NCI-H1417 treated with DMSO at 0.1 percent for 48 hours (cell line): ENCODE measurements around the gene S100A2.
"Not testable (repeated sequence)": the region's sequence is repeated elsewhere in the genome, so short reads cannot be mapped to it uniquely, and the experiment has no call there.

Source experiments
- DNase-seq: peaks from one replicate; lab custom pipeline; 2025; lab: John Stamatoyannopoulos, UW

Gene S100A2

GRCh38 chr1:153563991-153564390 lies 1.7 kb downstream of the S100A2 start:
- no peak for DNase-seq

GRCh38 chr1:153563483-153563901 lies 2.2 kb downstream of the S100A2 start:
- no peak for DNase-seq

DNA sequence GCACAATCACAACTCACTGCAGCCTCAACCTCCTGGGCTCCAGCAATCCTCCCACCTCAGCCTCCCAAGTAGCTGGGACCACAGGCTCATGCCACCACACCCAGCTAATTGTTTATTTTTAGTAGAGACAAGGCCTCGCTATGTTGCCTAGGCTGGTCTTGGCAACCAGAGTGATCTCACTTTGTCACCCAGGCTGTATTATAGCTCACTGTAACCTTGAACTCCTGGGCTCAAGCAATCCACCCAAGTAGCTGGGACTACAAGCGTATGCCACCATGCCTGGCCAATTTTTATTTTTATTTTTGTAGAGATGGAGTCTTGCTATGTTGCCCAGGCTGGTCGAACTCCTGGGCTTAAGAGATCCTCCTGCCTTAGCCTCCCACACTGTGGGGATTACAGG lies 3.6 kb downstream of the S100A2 start:
- DNase-seq, result not testable (repeated sequence)

- DNase-seq, result no peak
Measured at GRCh38 chr1:153561466-153561985, 4.1 kb downstream of the S100A2 start.

- DNase-seq, result no peak
Measured at GRCh38 chr1:153560771-153561465, 4.7 kb downstream of the S100A2 start.

- DNase-seq, result no peak
Measured at GRCh38 chr1:153560241-153560640, 5.4 kb downstream of the S100A2 start.

GRCh38 chr1:153557877-153558276 lies 7.8 kb downstream of the S100A2 start:
- no peak for DNase-seq

- no peak for DNase-seq
Measured at GRCh38 chr1:153556348-153556747, 9.3 kb downstream of the S100A2 start.

- DNase-seq, result no peak
Measured at GRCh38 chr1:153553830-153554541, 11.7 kb downstream of the S100A2 start.

GRCh38 chr1:153553096-153553495 lies 12.5 kb downstream of the S100A2 start:
- DNase-seq, result no peak

GRCh38 chr1:153552335-153552734 lies 13.3 kb downstream of the S100A2 start:
- DNase-seq, result no peak

GRCh38 chr1:153550827-153551500 lies 14.7 kb downstream of the S100A2 start:
- no peak for DNase-seq

DNA sequence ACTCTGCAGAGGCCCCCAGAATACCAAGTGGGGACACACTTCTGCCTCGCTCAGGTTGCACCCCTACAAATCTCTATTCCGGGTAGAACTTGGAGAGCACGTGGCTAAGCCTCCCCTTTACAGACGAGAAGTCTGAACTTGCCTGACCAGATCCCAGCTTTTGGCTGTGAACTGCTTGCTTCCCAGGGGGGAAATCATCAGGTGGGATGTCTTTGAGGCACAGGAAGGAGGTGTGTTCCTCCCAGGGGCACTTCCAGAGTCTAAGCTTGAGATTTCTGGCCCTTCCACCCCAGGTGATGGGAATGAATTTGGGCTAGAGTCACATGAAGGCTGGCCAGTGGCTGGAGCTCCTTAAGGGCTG lies 15.3 kb downstream of the S100A2 start:
- no peak for DNase-seq

DNA sequence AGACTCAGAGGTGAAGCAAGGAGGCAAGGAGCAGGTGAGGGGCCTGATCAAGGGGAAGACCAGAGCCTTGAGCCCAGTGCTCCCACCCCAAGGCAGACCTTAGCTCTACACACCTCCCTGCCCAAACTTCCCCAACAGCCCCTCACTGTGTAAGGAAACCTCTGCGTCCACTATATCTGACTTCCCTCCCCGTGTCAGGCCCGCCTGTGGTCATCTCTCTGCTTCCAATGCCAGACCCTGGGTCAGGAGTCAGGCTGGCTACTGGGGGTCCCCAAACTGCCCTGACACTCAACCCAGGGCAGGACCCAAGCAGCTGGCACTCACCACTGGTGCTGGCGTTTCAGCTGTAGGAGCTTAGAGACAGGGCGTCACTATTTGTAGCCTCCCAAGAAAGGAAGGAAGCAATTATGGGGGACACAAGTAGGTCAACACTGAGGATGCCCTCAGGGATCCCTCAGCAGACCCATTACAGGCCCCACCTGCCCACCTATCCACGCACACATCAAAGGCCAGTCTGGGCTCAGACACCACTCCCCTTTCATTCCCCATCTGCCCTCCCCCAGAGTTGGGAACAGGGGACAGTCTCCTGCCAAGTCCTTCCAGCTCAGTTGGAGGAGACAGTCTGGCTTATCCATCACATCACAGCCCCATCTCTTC lies 15.8 kb downstream of the S100A2 start:
- no peak for DNase-seq

DNA sequence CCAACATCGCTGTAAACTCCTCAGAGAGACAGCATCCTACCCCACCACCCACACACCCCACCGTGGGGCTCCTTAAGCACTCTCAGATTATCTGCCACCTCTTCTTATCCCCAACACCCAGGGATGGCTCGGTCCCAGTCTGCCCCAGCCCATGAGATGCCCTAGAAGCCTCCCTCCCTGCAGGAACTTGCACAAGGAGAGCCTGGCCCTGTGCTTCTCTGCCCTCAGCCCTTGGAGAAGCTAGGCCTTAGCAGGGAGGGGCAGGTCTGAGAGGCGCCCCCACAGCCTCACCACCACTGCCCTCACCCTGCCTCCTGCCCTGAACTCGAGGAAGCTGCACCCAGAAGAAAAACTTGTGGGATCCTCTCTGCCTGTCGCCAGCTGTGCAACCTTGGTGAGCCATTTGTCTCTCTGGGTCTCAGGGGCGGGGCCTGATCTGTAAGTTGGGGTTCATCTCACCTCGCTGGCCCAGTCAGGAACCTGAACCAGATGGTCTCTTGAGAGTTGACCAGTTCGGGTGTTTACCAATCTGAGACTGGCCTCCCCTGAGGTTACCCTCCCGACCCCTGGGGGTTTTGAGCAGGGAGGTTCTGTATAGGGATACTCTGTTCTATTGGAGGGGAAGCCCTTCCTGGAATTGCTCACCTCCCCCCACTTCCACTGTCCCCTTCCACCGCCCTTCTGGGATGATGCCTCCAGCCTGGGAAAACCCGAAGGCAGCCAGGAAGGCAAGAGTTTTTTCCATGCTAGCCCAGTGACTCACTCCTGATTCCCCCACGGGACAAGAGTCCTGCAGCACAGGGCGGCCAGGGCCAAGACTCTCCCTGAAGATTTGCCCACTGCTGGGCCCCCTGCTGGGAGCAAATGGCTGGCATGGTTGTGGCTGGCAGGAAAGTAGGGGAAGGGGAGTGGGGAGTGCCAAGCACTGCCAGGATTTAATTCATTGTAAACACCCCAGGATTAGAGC lies 16.6 kb downstream of the S100A2 start, which contains the start of gene S100A3:
Gene S100A3 (minus strand): TSS at position 537 of the 967 bp plus-strand sequence. CDS start 773 bp downstream, outside the sequence.
- DNase-seq, result no peak

GRCh38 chr1:153547560-153548551 lies 17.8 kb downstream of the S100A2 start:
- DNase-seq, result no peak

- no peak for DNase-seq
Measured at GRCh38 chr1:153546796-153547559, 18.7 kb downstream of the S100A2 start.

GRCh38 chr1:153546371-153546770 lies 19.3 kb downstream of the S100A2 start:
- DNase-seq, result no peak
